ENCODE measurements around the gene ACAN.

DNA sequence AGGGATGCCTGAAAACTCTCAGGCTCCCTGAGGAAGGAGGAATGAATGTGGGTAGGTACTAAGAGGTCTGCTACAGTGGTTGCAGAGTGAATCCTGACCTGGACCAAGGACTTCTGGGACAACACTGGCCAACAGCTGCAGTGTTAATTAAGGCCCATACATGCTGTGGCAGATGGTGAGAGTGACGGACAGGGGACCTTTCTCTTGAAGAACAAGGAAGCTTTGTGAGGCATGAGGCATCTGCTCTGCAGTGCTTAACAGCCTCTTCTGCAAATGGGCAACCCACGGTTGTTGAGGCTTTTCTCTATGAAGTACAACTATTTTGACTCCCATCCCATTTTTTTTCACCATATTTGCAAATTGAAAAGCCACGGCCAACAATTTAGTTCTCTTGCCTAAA is 26.6 kb upstream of the ACAN start:
- TF ChIP-seq, protein P1, sequence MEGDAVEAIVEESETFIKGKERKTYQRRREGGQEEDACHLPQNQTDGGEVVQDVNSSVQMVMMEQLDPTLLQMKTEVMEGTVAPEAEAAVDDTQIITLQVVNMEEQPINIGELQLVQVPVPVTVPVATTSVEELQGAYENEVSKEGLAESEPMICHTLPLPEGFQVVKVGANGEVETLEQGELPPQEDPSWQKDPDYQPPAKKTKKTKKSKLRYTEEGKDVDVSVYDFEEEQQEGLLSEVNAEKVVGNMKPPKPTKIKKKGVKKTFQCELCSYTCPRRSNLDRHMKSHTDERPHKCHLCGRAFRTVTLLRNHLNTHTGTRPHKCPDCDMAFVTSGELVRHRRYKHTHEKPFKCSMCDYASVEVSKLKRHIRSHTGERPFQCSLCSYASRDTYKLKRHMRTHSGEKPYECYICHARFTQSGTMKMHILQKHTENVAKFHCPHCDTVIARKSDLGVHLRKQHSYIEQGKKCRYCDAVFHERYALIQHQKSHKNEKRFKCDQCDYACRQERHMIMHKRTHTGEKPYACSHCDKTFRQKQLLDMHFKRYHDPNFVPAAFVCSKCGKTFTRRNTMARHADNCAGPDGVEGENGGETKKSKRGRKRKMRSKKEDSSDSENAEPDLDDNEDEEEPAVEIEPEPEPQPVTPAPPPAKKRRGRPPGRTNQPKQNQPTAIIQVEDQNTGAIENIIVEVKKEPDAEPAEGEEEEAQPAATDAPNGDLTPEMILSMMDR (IDR thresholded peaks at IDR 0.05) = no peak
- TF ChIP-seq POLR2A (IDR thresholded peaks at IDR 0.05) = no peak

Measured in tibial nerve (tissue), 3 donors.